Left hindlimb (tissue), 1 donor: ENCODE results near the gene ZNRF3.
"Not testable (repeated sequence)": the region's sequence is repeated elsewhere in the genome, so short reads cannot be mapped to it uniquely, and the experiment has no call there.

Experiments used
- DNase-seq: peaks from one replicate; pipeline ENCODE4 v3.0.0-alpha.2; 2018

ZNRF3 gene

GRCh38 chr22:28989484-28989883, 106.1 kb downstream of the ZNRF3 start:
- DNase-seq = no peak

- no peak for DNase-seq
Measured at GRCh38 chr22:28989912-28990311, 106.5 kb downstream of the ZNRF3 start.

GRCh38 chr22:28992565-28993356, 109.4 kb downstream of the ZNRF3 start:
- DNase-seq = no peak

GRCh38 chr22:28994522-28994921, 111.2 kb downstream of the ZNRF3 start:
- DNase-seq = no peak

- DNase-seq = no peak
Measured at GRCh38 chr22:28995551-28995950, 112.2 kb downstream of the ZNRF3 start.

GRCh38 chr22:28997342-28997741, 114.0 kb downstream of the ZNRF3 start:
- no peak for DNase-seq

GRCh38 chr22:28998681-28999080, 115.3 kb downstream of the ZNRF3 start:
- no peak for DNase-seq

- DNase-seq = no peak
Measured at GRCh38 chr22:28999510-28999909, 116.1 kb downstream of the ZNRF3 start.

- DNase-seq = no peak
Measured at GRCh38 chr22:28999919-29000556, 116.7 kb downstream of the ZNRF3 start.

- DNase-seq = no peak
Measured at GRCh38 chr22:29000641-29001040, 117.3 kb downstream of the ZNRF3 start.

- DNase-seq = no peak
Measured at GRCh38 chr22:29002603-29003002, 119.2 kb downstream of the ZNRF3 start.

GRCh38 chr22:29003552-29003951, 120.2 kb downstream of the ZNRF3 start:
- DNase-seq = no peak

- no peak for DNase-seq
Measured at GRCh38 chr22:29003975-29004646, 120.7 kb downstream of the ZNRF3 start.

- DNase-seq = peak; percentile 60
Measured at GRCh38 chr22:29004647-29005371, 121.4 kb downstream of the ZNRF3 start.

GRCh38 chr22:29005754-29006153, 122.4 kb downstream of the ZNRF3 start:
- not testable (repeated sequence) for DNase-seq

GRCh38 chr22:29006346-29006745, 123.0 kb downstream of the ZNRF3 start:
- DNase-seq = no peak

GRCh38 chr22:29009148-29009547, 125.8 kb downstream of the ZNRF3 start:
- DNase-seq = no peak

GRCh38 chr22:29011240-29012100, 128.1 kb downstream of the ZNRF3 start:
- DNase-seq = no peak

- no peak for DNase-seq
Measured at GRCh38 chr22:29012101-29012433, 128.7 kb downstream of the ZNRF3 start.

GRCh38 chr22:29012952-29013351, 129.6 kb downstream of the ZNRF3 start:
- no peak for DNase-seq

- DNase-seq = no peak
Measured at GRCh38 chr22:29014293-29014692, 130.9 kb downstream of the ZNRF3 start.

GRCh38 chr22:29014773-29015172, 131.4 kb downstream of the ZNRF3 start:
- no peak for DNase-seq
